Right kidney (tissue), 1 donor: ENCODE results near the gene SEC24D.

Experiments used
- DNase-seq: peaks from one replicate; pipeline ENCODE4 v3.0.0-alpha.2; 2016

The SEC24D gene

GRCh38 chr4:118753685-118754084 is 82.2 kb downstream of the SEC24D start:
- DNase-seq = no peak

DNA sequence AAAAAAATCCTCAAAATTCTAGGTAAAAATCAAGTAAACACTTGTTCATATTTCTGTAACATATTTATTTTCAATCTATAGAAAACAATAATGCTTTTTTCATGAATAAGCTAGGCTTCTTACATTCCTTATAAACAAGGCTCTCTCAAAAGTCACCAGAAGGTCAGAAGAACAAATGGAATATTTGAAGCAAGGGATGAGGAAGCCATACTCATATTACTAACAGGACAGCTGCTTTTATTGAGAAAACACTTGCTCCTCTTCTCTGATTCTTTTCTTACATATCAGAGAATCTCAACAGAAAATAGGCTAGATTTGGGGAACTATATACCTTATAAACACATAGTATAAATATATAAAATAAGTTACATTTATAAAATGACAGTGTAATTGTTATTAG is 82.8 kb downstream of the SEC24D start:
- no peak for DNase-seq

DNA sequence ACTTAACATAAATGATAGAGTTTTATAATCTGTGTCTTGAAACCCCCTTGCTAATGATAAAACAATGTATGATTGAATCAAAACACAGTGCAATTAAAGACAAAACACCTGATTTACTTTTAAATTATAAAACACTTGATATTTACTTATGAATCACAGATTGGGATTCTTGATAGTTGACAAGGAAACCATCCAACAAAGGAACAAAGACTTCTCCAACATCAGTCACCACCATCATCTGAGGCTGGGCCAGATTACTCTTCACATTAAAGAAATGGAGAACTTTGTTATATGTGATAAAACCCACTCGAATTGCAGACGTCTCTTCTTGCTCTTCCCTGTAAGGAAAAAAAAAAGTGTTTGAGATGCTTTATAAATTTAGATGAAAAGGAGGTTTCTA is 83.4 kb downstream of the SEC24D start:
- DNase-seq = no peak

DNA sequence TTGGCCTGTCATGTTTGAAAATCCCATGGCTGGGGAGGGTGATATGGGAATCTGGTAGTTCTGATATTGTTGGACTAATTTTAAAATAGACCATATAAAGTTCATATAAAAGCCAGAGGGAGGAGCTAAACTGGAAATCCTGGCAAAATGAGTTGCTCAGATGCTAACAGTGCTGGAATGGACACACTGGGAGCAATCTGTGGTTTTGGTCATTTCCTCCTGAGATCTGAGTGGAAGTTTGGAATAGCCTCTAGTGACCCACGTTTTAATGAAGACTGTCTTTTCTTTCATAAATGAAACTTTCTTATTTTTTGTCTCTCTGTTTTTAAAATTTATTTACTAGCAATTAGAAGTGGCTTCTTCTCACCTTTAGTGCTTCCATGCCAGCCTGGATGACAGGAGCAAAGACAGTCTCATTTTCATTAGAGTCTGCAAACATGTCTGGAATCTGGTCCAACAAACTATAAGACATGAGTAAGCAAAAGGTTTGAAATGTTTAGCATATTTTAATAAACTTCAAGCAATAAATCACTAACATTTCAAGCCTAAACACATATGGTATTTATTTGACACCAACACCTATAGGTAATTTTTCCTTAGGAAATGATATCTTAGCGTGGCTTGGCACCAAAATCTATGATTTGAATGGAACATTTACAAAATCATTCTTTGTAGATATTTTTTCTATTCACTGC is 84.2 kb downstream of the SEC24D start:
- no peak for DNase-seq

DNA sequence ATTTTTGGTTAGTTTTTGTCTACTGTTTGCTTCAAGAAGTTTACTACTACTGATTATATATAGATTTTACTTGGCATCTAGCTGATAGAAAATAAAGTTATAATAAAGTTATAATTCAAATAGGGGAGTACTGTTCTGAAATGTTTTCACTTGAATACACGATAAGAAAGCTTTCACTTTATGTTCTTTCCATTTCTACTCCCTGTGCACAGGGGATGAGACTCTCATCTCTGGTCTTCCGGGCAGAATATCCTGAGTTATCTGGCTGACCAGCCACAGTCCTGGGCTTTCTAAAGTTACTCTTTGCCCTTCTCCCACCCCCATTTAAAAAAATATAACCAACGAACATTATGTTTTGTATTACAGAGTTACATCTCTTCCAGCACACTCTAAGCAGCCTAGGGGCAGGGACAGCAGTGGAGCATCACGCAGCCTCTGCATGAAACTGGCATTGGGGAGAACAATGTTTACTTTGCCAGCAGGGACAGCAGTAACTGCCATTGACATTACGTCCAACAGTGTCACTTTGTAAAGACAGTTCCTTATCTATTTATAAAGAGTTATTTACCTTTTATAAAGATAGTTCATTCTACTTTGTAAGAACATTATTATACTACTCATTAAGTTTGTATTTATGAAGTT is 86.5 kb downstream of the SEC24D start:
- DNase-seq = no peak

GRCh38 chr4:118746251-118746919 is 89.5 kb downstream of the SEC24D start:
- DNase-seq = no peak

- DNase-seq = no peak
Measured at GRCh38 chr4:118745357-118745756, 90.6 kb downstream of the SEC24D start.

DNA sequence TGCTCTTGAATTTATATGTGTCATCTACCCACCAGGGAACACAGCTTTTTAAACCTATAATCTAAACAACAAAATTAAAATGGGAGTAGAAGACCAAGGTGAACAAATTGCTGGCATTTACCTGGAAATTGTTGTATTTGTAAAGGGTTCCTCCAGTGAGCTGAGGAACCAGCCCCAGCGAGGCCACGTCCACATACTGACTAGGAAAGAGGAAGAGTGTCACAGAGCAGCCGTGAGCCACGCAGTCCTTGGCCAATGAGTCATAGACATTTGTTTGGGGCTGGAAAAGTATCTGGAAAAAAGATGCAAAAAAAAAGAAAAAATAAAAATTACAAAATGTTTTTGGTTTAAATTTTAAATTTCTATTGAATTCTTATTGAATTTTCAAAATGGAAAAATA is 92.1 kb downstream of the SEC24D start:
- no peak for DNase-seq

DNA sequence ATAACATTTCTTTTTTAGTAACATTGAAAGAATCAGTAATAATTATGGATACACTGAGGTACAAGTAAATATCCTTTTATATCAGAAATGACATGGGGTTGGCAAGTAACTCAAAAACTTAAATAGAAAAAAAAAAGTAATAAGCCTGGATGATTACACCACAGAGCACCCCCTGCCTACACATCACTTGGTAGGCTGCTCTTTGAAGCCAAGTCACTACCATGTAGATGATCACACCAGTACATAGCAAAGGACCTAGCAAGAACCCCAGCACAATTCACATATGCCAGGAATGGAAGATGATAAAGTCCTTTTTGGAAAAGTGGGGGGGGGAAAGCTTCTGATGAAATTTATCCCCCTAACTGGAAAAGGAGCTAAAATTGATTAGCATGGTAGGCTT is 93.9 kb downstream of the SEC24D start:
- no peak for DNase-seq

DNA sequence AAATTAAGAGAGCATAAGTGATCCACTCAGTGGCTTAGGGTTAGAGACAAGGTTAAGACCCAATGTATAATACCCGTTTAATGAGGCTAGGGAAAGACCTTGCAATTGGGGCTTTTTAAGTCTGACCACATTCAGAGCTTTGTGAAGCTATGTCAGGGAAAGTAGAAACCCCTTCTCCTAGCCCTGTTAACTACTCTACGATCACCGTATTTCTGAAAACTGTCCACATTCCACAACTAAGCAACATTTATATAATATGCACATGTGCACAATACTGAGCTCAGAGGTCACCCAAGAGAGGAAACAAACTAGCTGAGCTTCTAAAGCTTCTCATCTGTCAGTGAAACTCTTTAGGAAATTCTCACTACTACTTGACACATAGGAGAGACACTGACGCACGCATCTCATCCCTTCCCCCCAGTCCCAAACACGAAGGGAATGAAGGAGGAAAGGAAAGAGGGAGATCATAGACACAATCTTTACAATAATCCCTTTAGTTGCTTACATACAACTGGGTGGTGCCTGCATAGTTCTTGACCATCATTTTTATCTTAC is 94.5 kb downstream of the SEC24D start:
- peak; percentile 9 for DNase-seq

DNA sequence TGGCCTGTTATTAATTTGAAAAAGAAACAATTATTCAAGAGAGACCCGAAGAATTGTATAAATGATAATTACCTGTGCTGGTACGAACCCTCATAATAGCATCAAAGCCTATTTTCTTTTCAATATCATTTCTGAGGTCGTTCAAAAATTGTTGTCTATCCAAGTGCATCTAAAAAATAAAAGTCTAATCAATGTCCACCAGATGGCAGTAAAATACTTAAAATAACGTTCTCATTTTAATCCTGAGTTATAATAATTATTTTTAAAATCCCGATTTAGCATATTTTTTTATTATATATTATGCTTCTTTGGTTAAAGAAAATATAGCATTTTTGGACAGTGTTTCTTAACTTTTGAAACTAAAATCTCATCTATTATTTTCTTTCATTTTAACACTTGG is 95.1 kb downstream of the SEC24D start:
- no peak for DNase-seq

DNA sequence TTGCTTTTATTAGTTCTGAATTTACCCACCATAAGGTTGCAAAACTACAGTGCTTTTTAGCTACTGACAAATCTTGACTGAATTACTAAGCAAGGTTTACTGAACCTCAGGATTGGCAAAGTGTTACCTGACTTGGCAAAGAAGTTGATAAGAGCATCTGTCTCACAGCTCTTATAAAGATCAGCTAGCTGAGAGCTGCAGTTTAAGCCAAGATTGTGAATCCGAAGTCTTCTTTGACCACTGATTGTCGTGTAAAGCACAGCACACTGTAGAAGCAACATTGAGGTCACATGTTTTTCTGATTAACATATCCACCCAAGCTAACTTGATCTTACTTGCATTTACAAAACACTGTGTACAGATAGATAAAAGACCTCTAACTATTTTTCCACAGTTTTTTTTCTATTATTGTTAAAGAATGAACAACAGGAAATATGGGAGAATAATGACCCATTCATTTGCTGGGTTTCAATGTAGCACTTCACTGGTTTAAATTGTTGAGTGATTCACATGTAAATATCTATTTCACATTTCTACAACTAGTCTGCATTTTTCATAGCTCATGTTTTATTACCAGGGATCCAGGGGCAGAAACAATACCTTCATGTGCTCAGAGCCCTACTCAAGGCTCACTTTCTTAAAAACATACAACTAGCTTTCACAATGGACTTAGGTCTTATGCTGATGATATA is 96.8 kb downstream of the SEC24D start:
- no peak for DNase-seq

DNA sequence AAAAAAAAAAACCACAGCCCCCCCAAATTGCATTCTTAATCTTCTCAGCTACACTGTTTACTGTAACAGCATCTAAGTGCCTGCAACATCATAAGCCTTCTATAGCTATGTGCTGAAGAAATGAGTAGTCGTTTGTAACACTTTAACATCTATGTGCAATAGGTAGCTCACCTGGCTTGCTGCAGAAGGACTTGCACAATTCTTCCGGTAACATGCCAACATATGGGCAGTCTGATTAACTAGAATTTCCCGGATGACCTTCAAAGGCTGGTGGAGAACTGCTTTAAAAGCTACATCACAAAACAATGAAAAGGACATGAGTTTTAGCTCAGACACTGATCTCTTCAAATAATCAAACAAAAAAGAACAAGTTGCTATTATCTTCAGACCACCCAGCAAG is 97.8 kb downstream of the SEC24D start:
- DNase-seq = no peak

DNA sequence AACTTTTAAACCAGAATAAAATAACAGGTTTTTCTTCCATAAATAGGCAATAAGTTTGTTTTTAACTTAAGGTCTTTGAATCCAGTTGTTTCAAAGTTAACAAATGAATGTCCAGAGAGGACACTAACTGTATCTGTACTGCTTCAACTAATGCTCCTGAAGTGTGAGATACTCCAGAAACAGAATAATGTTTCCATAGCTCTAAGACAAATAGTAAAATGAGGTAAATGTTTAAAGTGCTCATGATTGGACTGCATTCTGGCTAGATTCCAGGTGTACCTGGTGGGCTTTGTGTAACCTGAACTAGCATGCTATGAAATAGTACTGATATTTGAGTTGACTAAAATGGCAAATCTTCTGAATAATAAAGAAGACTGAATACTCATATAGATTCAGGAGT is 99.0 kb downstream of the SEC24D start:
- no peak for DNase-seq

- no peak for DNase-seq
Measured at GRCh38 chr4:118734491-118735205, 101.3 kb downstream of the SEC24D start.

- DNase-seq = no peak
Measured at GRCh38 chr4:118732591-118733330, 103.2 kb downstream of the SEC24D start.

DNA sequence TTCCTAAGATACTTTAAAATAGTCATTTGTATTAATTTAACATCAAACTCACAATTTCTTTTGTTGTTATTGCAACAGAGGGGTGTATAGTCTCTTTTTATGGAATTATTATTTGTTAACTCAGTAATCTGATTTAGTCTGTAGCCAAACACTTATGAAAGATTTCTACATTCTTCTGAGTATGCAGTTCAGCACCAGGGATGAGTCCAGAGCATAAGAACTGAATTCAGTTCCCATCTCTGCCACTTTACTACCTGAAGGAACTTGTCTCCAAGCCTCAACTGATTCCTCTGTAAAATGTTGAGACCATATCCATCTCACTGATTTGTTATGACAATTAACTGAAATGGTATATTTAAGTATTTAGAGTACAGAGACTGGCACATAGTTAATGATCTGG is 105.2 kb downstream of the SEC24D start:
- DNase-seq = no peak

DNA sequence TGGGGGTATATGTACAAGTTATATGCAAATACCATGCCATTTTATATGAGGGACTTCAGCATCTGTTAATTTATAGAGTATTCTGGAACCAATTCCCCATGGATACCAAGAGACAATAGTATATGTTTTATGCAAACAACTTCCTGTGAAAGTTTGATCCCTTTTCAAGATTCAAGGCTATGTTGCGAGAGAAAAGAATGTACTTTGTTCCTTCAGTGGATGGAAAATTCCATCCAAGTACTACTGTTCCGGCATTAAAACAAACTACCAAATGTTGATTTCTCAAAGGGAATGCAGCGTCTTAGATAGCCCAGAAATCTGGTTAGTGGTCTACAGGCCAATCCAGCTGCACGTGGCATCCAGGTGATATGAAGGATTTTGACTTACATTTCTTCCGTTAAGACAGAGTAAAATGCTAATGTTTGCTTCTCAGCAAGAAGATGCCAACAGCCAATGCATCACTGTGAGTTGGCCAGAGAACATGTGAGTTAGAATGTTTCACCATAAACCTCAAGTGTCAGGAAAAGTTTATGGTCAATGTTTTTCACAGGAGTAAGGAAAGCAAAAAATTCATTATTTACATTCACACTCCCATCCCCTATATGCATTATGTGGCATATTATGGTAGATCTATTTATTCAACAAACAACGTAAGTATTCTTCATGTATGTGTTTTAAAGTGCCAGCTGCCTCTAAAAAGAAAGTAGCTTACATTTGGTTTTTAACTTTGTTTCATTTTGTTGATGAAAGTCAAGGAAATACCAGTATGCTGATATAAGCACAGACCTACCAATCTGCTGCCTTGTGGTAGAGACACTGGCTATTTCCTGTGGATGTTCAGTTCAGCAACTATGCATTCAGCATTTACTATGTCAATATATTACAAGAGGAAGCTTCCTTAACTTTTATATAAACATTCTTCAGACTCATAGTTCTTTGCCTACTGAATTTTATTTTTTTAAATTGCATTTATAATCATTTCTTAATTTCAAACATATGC is 106.3 kb downstream of the SEC24D start:
- DNase-seq = no peak

DNA sequence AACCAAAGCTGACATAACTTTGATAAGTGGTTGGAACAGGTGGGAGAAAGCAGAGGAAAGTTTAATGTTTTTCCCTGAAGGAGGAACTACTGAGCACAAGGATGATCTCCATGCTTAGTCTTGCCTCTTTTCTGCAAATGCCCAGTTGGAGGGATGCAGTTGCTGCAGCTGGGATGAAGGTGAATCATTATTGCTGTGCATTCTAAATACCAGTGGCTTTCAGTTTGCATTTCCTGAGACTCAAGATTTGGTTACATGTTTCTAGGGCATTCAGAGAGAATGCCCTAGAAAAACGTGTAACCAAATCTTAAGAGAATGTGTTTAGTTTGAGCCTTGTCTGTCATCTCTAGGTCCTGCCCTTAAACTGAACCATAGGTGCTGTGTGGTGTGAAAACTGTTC is 108.6 kb downstream of the SEC24D start:
- no peak for DNase-seq

DNA sequence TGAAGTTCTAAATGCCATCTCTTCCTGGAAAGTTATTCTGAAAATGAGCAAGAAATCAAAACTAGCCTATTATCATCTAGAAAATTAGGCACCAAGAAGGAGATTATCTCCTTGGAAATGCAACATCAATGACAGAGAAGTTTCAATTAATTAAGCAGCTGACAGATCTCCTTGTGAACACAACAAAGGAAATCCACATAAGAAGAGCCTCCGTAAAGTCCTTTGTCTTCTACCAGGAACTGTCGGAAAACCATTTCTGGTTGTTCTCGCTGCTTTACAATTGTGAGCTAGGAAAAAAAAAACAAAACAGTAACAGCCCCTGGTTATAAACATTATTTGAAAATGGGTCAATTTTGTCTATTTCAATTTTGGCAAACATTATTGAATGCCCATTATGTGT is 112.6 kb downstream of the SEC24D start:
- no peak for DNase-seq
